NCI-H226 (cell line): ENCODE data around the gene NAMPT.
A peak's percentile ranks its signal among the peaks of the same experiment; 100 is the strongest.
"Not testable (repeated sequence)": the region's sequence is repeated elsewhere in the genome, so short reads cannot be mapped to it uniquely, and the experiment has no call there.

Experiments
- DNase-seq: peaks from one replicate; pipeline ENCODE4 v3.0.0-alpha.2; 2015

Gene NAMPT

GRCh38 chr7:106298631-106299030 lies 13.8 kb upstream of the NAMPT start:
- not testable (repeated sequence) for DNase-seq

DNA sequence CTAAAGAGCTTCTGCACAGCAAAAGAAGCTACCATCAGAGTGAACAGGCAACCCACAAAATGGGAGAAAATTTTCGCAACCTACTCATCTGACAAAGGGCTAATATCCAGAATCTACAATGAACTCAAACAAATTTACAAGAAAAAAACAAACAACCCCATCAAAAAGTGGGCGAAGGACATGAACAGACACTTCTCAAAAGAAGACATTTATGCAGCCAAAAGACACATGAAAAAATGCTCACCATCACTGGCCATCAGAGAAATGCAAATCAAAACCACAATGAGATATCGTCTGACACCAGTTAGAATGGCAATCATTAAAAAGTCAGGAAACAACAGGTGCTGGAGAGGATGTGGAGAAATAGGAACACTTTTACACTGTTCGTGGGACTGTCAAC lies 13.4 kb upstream of the NAMPT start:
- DNase-seq = not testable (repeated sequence)

GRCh38 chr7:106294334-106294733 lies 9.6 kb upstream of the NAMPT start:
- no peak for DNase-seq

GRCh38 chr7:106291247-106291646 lies 6.5 kb upstream of the NAMPT start:
- DNase-seq = no peak

GRCh38 chr7:106290319-106290718 lies 5.5 kb upstream of the NAMPT start:
- DNase-seq = no peak

DNA sequence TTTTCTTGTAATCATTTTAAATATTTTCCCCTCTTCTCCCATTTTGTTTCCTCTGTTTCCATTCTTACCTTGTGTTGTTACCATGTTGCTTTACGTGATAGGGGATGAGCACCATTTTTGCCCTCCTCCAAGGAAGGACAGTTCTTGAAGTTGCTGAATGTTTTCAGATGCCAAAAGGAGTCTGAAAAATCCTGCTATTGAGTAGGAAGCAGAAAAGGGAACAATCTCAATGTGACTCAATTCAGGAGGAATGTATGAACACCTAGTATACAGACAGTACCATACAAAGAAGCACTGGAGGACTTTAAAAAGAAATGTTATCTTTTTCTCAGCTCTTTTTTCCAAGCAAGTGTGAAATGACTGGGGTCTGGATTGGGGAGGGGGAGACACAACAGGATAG lies 5.1 kb upstream of the NAMPT start:
- peak; percentile 43 for DNase-seq

GRCh38 chr7:106288263-106288662 lies 3.5 kb upstream of the NAMPT start:
- DNase-seq = no peak

DNA sequence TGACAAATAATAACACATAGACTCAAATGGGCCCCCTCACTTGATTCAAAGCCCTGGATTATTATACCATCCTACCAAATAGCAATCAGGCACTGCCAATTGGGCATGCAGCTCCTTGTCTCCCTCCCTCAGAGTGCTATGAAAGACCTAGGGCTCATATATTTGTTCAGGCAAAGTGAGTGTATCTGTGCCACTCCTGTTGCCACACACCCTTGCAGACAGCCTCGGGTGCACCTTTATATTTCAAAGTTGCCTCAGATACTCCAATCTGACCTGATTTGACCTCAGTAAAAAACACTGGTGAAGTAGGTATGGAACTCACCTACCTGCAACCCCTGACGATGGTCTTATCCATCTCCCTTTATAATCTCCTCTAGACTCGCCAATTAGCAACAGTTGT lies 3.0 kb upstream of the NAMPT start:
- no peak for DNase-seq

- DNase-seq = no peak
These were observed 1.2 kb upstream of the NAMPT start for GRCh38 chr7:106285855-106286492.

DNA sequence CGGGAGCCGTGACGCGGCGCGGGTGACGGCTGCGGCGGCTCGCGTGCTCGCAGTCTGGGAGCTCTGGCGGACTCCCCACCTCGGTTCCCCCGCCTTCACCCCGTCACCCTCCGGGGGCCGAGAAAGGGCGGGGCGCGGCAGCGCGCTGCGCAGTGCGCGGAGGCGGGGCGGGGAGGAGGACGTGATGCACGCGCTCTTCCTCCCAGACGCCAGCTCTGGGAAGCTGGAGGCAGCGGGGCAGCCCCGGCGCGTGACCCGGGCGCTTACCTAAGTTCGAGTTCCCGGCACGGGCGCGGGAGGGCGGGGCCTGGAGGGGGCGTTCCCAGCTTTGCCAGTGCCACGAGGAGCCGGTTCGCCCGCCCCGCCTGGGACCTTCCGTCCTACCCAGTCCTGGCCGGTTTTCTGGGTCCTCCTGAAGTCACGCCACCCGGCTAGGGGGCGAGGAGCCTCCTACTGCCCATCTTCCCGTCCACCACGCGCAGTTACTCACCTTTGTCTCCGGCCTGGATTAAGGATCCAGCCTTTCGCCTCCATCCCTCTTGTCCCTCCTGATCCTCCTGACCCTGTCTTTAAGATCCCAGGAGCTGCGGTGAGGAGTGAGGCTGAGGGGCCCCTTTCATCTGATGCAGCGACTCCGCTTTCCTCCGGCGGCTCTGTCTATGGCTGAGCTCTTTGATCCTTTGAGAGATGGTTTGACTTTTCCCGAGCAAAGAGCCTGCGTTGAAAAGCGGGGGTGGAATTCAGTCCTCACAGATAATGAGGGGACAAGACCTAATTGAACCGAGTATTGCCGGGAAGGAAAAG lies 470 bp upstream of the NAMPT start:
- DNase-seq = peak; percentile 98

- DNase-seq = peak; percentile 10
These were observed 711 bp downstream of the NAMPT start for GRCh38 chr7:106283831-106284713.

- no peak for DNase-seq
These were observed 1.3 kb downstream of the NAMPT start for GRCh38 chr7:106283501-106283830.

GRCh38 chr7:106282852-106283251 lies 1.9 kb downstream of the NAMPT start:
- no peak for DNase-seq

DNA sequence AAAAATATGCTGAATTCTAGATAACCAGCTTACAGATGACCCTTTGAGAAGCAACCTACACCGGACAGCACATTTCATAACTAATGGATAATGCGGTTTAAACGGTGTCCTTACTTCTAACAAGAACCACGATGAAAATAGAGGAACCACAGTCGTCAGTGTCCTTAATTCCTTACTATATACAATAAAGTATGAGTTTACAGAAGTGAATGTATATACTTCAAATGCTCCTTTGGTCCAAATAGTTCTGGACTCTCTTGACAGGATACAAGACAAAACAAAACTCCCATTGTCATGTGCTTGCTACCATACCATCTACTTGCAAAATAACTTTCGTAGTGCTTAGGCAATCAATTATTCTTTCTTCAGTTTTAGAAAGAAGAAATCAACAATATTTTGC lies 2.4 kb downstream of the NAMPT start:
- DNase-seq = no peak

- no peak for DNase-seq
These were observed 3.0 kb downstream of the NAMPT start for GRCh38 chr7:106281585-106282318.

- DNase-seq = no peak
These were observed 3.7 kb downstream of the NAMPT start for GRCh38 chr7:106281127-106281526.

- no peak for DNase-seq
These were observed 5.2 kb downstream of the NAMPT start for GRCh38 chr7:106279425-106280197.

- no peak for DNase-seq
These were observed 6.1 kb downstream of the NAMPT start for GRCh38 chr7:106278695-106279094.

DNA sequence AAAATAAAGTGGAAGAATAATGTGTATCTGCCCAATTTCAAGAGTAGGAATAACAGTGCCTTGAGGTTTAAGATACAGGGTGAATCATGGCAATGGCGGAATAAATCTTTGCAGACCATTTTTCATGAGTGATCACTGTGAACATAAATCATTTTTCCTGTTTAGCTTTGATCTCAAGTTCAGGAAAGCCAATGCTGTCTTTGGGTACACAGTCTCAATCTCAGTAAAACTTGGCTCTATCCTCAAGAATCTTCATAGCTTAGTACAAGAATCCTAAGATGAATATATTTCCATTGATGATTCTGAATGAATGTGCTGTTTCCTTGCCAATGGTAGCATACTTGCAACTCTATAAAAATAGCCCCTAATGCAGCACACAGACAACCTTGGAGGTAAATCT lies 6.8 kb downstream of the NAMPT start:
- DNase-seq = peak; percentile 26

- DNase-seq = no peak
These were observed 8.3 kb downstream of the NAMPT start for GRCh38 chr7:106276513-106276912.

- no peak for DNase-seq
These were observed 11.6 kb downstream of the NAMPT start for GRCh38 chr7:106273009-106273668.
